GM19455 (cell line): ENCODE data around the gene PRDM15.

Source experiments
- ATAC-seq: cut with Tn5 transposase; IDR thresholded peaks from one replicate; pipeline ENCODE4 v1.9.1; 2021; ENCODE audit not compliant: unreplicated experiment

Gene PRDM15

GRCh38 chr21:41812679-41813078 lies 66.5 kb downstream of the PRDM15 start:
- no peak for ATAC-seq

- no peak for ATAC-seq
Observed at GRCh38 chr21:41810597-41810932, 68.6 kb downstream of the PRDM15 start.

- no peak for ATAC-seq
Observed at GRCh38 chr21:41809891-41810596, 69.1 kb downstream of the PRDM15 start.

GRCh38 chr21:41808846-41809245 lies 70.3 kb downstream of the PRDM15 start:
- no peak for ATAC-seq

- no peak for ATAC-seq
Observed at GRCh38 chr21:41808094-41808493, 71.0 kb downstream of the PRDM15 start.

- no peak for ATAC-seq
Observed at GRCh38 chr21:41806773-41807172, 72.4 kb downstream of the PRDM15 start.

- no peak for ATAC-seq
Observed at GRCh38 chr21:41805643-41806042, 73.5 kb downstream of the PRDM15 start.

GRCh38 chr21:41805038-41805437 lies 74.1 kb downstream of the PRDM15 start:
- no peak for ATAC-seq

GRCh38 chr21:41804381-41804780 lies 74.8 kb downstream of the PRDM15 start:
- ATAC-seq, result no peak

GRCh38 chr21:41803316-41803715 lies 75.8 kb downstream of the PRDM15 start:
- no peak for ATAC-seq

- ATAC-seq, result no peak
Observed at GRCh38 chr21:41802684-41803083, 76.5 kb downstream of the PRDM15 start.

GRCh38 chr21:41802198-41802584 lies 77.0 kb downstream of the PRDM15 start:
- no peak for ATAC-seq

GRCh38 chr21:41801321-41802197 lies 77.6 kb downstream of the PRDM15 start:
- no peak for ATAC-seq

GRCh38 chr21:41800425-41801320 lies 78.5 kb downstream of the PRDM15 start:
- ATAC-seq, result no peak

- no peak for ATAC-seq
Observed at GRCh38 chr21:41799763-41800162, 79.4 kb downstream of the PRDM15 start.

- no peak for ATAC-seq
Observed at GRCh38 chr21:41798326-41798725, 80.8 kb downstream of the PRDM15 start.

- no peak for ATAC-seq
Observed at GRCh38 chr21:41796476-41797080, 82.6 kb downstream of the PRDM15 start.

- no peak for ATAC-seq
Observed at GRCh38 chr21:41795726-41796125, 83.4 kb downstream of the PRDM15 start.

- no peak for ATAC-seq
Observed at GRCh38 chr21:41794600-41794999, 84.5 kb downstream of the PRDM15 start.

GRCh38 chr21:41792711-41793110 lies 86.4 kb downstream of the PRDM15 start:
- no peak for ATAC-seq

GRCh38 chr21:41786509-41786987 lies 92.6 kb downstream of the PRDM15 start:
- ATAC-seq, result no peak
